RPMI8226 (cell line): ENCODE data around the gene PTPRN2.
"Not testable (repeated sequence)": the region's sequence is repeated elsewhere in the genome, so short reads cannot be mapped to it uniquely, and the experiment has no call there.

Source experiments
- DNase-seq: peaks from one replicate; pipeline ENCODE4 v3.0.0-alpha.2; 2015

PTPRN2 gene

GRCh38 chr7:157847756-157848487 is 739.7 kb downstream of the PTPRN2 start:
- DNase-seq: not testable (repeated sequence)

DNA sequence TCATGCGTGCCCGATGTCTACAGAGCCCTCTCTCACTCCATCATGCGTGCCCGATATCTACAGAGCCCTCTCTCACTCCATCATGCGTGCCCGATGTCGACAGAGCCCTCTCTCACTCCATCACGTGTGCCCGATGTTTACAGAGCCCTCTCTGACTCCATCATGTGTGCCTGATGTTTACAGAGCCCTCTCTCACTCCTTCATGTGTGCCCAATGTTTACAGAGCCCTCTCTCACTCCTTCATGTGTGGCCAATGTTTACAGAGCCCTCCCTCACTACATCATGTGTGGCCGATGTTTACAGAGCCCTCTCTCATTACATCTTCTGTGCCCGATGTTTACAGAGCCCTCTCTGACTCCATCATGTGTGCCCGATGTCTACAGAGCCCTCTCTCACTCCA is 740.9 kb downstream of the PTPRN2 start:
- not testable (repeated sequence) for DNase-seq

DNA sequence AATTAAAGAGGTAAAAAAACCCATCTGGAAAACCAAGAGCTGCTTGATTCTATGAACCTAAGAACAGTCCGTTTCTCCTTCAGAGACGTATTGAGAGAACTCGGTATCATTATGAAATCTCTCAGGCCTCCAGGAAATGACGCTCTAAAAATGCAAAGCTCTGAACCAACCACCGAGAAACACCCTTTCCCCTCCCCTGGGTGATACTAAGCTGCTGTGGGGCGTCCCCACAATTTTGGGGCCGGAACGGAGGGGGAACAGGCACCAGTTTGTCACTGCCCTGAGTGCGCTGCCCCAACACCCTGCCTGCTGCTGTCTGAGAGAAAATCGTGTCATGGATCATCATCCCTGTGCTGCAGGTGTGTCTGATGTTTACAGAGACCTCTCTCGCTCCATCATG is 741.4 kb downstream of the PTPRN2 start:
- no peak for DNase-seq

DNA sequence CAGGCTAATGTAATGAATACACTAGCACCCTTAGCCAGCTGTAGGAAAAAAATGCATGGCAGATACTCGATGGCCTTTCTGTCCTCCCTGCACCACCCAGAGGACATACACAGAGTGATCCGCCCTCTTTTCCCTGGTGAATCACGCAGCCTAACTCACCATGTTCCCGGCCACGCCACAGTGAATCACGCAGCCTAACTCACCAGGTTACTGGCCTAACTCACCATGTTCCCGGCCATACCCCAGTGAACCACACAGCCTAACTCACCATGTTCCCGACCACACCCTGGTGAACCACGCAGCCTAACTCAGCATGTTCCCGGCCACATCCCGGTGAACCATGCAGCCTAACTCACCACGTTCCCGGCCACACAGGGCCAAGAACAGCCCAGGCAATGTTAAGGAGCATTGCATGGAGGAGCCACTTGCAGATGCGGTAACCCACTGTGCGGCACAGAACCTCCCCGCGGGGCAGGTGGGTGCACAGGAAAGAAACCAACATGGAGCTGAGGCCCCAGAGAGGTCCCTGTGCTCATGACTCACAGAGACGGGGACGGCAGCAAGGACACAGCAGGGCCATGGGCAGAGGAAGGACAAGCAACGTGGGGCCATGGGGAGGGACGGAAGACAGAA is 742.3 kb downstream of the PTPRN2 start:
- no peak for DNase-seq

DNA sequence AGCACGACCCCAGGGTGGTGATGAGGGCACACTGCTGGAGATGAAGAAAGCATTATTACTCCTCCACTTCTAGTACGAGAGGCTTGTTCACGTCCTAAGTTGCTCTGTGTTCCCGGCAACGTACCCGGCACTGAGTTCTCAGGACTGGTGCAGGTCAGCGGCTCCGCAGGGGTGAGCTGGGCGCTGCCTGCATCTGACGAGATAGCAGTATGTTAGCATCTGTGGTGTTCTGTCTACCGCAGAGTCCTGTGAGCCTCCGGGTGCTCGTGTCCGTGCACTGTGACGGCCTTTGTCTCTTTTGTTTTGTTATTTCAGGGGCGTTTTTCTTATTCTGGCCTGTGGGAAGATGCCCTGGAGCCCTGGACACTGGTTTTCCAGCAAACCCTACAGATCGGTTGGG is 743.0 kb downstream of the PTPRN2 start:
- DNase-seq: no peak

DNA sequence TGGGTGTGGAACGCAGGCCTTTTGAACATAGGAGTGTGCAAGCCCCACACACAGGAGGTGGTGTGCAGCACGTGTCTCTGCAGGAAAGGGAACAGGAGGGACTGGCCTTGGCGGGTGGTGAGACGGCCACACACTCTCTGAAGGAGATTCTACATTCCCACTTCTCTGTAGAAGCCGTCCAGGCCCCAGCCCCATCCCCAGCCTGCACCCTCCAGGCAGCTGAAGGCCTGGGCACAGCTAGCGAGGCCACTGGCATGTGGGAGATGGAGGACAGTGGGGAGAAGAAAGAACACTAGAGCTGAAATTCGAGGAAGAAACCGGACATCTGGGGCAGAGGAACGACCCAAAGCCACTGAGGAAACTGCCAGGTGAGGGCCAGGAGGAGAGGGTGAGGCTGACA is 743.5 kb downstream of the PTPRN2 start:
- no peak for DNase-seq

GRCh38 chr7:157843336-157844140 is 744.1 kb downstream of the PTPRN2 start:
- no peak for DNase-seq

- no peak for DNase-seq
These were observed 745.8 kb downstream of the PTPRN2 start for GRCh38 chr7:157841773-157842370.

DNA sequence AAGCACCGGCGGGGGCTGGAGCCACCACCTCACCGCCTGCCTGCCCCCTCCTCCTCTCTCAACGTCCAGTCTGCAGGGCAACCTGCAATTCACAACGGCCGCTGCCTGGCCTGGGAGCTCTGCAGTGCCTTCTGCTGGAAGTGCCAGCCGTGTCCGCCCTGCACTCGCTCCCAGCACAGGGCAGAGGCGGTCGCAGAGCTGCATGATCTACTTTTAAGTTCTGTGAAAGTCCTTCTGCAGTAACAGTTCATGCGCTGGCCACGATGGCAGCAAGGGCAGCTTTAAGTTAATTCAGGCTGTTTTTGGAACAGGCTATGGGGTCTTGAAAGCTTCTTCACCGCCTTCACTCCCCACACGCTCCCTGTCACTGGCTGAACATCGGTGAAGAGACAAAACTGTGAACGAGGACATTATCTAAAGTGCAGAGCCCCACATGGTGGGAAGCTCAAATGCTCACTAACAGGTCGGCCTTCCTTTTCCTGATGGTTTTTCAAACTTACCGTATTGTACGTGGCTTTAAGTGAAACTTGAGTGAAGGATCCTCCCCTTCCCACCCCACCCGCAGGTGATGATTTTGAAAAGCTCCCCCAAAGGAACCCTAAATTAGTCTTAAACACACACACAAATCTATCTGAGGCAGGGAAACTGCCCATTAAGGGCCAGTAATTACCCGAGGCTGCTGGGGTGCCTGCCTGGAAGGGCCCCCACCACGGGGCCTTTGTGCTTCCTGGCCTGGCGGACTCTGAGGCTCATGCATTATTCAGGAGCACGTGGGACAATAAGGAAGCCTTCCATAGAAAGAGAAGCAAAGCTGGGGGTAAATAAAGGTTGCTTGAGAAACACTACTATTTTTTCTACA is 746.5 kb downstream of the PTPRN2 start:
- DNase-seq: no peak

DNA sequence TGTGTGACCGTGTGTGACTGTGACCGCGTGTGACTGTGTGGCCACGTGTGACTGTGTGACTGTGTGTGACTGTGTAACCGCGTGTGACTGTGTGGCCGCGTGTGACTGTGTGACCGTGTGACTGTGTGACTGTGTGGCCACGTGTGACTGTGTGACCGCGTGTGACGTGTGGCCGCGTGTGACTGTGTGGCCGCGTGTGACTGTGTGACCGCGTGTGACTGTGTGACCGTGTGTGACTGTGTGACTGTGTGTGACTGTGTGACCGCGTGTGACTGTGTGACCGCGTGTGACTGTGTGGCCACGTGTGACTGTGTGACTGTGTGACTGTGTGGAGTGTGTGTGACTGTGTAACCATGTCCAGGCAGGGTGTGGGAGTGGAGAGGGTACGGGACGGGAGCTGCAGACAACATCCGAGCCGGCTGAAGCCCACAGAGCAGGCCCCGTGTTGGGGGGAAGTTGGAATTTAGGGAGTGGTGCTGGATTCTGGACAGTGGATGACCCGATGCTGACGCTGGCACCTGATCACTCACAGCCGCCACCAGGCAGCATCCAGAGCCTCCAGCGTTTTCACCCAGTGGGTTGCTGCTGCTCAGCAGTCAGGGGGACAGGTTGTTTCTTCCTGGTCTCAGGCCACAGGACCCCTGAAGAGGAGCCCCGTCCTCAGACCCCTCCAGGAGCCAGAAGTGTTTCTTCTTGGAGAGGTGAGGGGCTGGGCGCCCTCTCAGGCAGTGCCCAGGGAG is 747.3 kb downstream of the PTPRN2 start:
- no peak for DNase-seq

- no peak for DNase-seq
These were observed 747.9 kb downstream of the PTPRN2 start for GRCh38 chr7:157839672-157840167.

- DNase-seq: no peak
These were observed 748.4 kb downstream of the PTPRN2 start for GRCh38 chr7:157839226-157839625.

DNA sequence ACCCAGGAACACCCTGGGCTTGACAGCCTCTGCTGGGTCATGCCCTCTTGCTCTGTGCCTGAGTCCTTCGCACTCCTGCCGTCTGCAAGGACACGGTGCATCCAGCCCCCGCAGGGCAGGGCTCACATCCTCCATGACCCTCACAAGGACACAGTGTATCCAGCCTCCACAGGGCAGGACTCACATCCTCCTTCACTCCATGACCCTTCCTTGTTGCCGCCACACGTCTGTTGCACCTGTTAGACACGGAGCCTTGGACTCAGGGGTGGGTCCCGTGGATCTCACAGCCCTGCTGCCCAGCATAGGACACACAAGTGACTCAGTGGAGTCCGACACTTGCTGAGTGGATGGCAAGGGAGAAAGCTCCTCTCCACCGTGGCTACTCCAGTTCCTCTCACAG is 750.1 kb downstream of the PTPRN2 start:
- no peak for DNase-seq

GRCh38 chr7:157837047-157837446 is 750.6 kb downstream of the PTPRN2 start:
- no peak for DNase-seq

GRCh38 chr7:157834501-157835163 is 753.0 kb downstream of the PTPRN2 start:
- DNase-seq: no peak

DNA sequence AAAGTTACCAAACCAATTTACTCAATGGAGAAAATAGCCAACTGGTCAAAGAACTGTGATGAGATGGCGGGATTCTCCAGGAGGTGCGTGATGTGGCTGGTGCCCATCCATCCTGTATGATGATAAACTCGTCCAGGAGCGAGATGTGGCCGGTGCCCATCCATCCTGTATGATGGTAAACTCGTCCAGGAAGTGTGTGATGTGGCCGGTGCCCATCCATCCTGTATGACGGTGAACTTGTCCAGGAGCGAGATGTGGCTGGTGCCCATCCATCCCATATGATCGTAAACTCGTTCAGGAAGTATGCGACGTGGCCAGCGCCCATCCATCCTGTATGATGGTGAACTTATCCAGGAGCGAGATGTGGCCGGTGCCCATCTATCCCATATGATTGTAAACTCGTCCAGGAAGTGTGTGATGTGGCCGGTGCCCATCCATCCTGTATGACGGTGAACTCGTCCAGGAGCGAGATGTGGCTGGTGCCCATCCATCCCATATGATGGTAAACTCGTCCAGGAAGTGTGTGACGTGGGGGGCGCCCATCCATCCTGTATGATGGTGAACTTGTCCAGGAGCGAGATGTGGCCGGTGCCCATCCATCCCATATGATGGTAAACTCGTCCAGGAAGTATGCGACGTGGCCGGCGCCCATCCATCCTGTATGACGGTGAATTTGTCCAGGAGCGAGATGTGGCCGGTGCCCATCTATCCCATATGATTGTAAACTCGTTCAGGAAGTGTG is 754.6 kb downstream of the PTPRN2 start:
- DNase-seq: no peak

DNA sequence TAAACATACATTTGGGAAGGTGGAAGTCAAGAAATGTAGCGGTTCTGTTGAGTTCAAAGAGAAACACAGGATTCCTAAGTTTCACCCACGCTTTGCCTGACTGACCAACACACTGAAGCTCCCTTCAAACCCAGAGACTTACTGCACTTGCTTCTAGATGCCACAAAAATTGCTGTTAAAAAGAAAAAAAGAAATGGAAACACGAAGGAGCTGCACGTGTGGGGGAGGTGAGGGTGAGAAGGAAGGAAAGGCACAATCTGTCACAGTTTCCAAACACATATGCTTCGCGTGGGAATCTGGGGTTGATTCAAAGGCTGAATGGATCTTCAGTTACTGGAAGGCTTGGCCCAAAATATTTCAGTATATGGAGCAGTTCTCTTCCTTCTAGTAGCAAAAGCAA is 755.2 kb downstream of the PTPRN2 start:
- DNase-seq: no peak

GRCh38 chr7:157832006-157832405 is 755.6 kb downstream of the PTPRN2 start:
- peak; percentile 16 for DNase-seq

DNA sequence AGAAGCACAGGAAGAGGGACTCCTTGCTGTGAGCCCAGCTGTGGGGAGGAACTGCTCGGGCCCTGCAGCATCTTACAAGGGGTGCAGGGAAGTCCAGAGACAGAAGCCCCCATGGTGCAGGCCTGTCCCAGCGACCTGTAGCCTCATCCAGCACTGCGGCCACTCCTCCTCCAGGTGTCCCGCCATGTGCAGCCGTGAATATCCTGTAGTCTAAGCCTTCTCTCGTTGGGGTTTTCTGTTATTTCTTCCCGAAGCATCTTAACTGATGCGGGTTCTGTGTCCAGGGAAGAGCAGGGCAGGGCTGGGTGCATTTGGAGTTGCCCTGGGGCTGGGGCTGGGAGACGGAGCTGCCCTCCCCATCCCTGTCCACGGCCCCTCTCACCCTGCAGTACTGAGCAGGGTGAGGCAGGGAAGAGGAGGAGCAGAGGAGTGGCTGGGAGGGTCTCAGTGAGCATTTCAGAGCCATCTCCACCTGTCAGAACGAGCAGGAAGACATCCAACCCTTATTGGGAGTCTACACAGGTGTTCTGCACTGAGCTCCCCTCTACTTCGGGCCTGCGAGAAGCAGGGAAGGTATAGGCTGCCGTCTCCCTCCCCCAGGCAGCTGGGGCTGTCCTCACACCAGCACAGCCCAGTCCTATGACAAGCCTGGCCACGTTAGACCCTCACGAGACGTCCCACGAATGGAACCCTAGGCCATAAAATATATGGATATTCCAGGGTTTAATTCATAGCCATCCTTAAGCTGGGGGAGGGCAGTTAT is 756.3 kb downstream of the PTPRN2 start:
- DNase-seq: no peak
